ENCODE data around the gene CA5A.

DNA sequence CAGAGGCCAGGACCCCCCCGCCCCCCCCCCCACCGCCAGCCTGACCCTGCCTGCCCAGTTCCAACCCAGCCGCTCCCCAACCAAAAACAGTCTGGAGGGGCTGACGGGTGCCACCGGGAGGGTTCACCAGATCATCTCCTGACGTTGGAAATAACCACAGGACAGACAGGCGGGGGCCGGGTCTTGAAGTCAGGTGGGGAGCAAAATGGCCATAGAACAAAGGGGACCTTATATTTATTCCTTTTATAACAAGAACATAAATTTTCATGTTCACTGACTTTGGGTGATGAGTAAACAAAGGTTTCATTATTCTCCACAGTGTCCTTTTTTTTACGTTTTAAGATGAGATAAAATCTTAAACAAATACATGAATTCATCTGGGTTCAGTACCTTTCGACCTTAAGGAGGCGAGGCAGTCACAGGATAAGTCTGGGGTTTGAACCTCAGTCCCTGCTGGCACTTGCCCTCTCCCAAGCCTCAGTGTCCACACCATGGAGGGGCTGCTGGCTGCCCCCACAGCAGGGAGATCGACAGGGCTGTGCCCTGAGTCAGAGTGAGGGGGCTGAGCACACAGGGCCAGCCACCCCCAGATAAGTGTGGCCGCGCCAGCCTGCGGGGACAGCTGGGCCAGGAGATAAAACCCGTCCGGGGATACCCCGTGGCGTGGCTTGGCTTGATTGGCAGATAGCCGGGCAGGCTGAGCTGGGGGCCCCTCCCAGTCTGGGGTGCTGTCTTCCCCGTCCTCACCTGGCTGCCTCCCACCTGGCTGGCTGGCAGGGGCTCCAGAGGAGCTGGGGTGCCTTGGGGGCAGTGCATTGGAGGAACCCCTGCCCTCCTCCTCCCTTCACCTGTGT lies 82.0 kb downstream of the CA5A start:
- TF ChIP-seq, protein P1, sequence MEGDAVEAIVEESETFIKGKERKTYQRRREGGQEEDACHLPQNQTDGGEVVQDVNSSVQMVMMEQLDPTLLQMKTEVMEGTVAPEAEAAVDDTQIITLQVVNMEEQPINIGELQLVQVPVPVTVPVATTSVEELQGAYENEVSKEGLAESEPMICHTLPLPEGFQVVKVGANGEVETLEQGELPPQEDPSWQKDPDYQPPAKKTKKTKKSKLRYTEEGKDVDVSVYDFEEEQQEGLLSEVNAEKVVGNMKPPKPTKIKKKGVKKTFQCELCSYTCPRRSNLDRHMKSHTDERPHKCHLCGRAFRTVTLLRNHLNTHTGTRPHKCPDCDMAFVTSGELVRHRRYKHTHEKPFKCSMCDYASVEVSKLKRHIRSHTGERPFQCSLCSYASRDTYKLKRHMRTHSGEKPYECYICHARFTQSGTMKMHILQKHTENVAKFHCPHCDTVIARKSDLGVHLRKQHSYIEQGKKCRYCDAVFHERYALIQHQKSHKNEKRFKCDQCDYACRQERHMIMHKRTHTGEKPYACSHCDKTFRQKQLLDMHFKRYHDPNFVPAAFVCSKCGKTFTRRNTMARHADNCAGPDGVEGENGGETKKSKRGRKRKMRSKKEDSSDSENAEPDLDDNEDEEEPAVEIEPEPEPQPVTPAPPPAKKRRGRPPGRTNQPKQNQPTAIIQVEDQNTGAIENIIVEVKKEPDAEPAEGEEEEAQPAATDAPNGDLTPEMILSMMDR (IDR thresholded peaks at IDR 0.05) = no peak
- TF ChIP-seq POLR2A (IDR thresholded peaks at IDR 0.05) = no peak

Data from transverse colon (tissue), 3 donors.